Measurements from ENCODE around the gene ARID1B. TPM values are rescaled to one million over a fixed set of nuclear protein-coding genes. Genes with fewer than 3 reads are reported as not detected.

Gene ARID1B
- total RNA-seq, 1 experiment from 2014 or later, result 60.3 TPM

GRCh38 chr6:157107571-157107914, 330.4 kb downstream of the ARID1B start:
- Mint-ChIP-seq H3K36me3 (no peaks in the 10 kb centered on the region), H3K4me1 (peaks cover 3% of the 10 kb centered on the region; the same call in 1 of the 2 replicates), H3K27ac (no peak overlapping the region), H3K9me3 (no peaks in the 10 kb centered on the region), H3K27me3 (ENCODE audit: low read depth) (no peaks in the 10 kb centered on the region), H3K4me3 (no peak overlapping the region)
- ATAC-seq, result no peak
- DNase-seq (ENCODE audit: low spot score), result no peak
- ChIA-PET POLR2A (interaction anchor here (0.7 kb wide), 1 partner anchor 1337 kb away, joined by 4 read pairs; no protein-coding TSS in a partner anchor), CTCF (no interaction called here)
- TF ChIP-seq ZNF317 (CRISPR knock-in tag; IDR thresholded peaks at IDR 0.05; ENCODE audit: borderline replicate concordance, low read depth) (no peak), SMAD4 (CRISPR knock-in tag; IDR thresholded peaks at IDR 0.05) (no peak), ZNF423 (CRISPR knock-in tag; IDR thresholded peaks at IDR 0.05) (no peak), ARID4B (CRISPR knock-in tag; IDR thresholded peaks at IDR 0.05; ENCODE audit: borderline replicate concordance) (no peak), ZBTB21 (CRISPR knock-in tag; IDR thresholded peaks at IDR 0.05; ENCODE audit: borderline replicate concordance) (no peak), ZNF263 (CRISPR knock-in tag; IDR thresholded peaks at IDR 0.05; ENCODE audit: low read depth) (no peak), ZNF416 (CRISPR knock-in tag; IDR thresholded peaks at IDR 0.05) (no peak), TP53 (CRISPR knock-in tag; IDR thresholded peaks at IDR 0.05) (no peak), CREB1 (CRISPR knock-in tag; IDR thresholded peaks at IDR 0.05) (no peak), ZBTB43 (CRISPR knock-in tag; IDR thresholded peaks at IDR 0.05) (no peak), ERG (CRISPR knock-in tag; IDR thresholded peaks at IDR 0.05) (no peak), NR3C1 (CRISPR knock-in tag; conservative IDR thresholded peaks at IDR 0.05; ENCODE audit: low read depth) (no peak), ATF1 (CRISPR knock-in tag; IDR thresholded peaks at IDR 0.05) (no peak)
- TF ChIP-seq, protein P1, sequence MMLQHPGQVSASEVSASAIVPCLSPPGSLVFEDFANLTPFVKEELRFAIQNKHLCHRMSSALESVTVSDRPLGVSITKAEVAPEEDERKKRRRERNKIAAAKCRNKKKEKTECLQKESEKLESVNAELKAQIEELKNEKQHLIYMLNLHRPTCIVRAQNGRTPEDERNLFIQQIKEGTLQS (CRISPR knock-in tag; conservative IDR thresholded peaks at IDR 0.05), result no peak
- TF ChIP-seq, protein P2, sequence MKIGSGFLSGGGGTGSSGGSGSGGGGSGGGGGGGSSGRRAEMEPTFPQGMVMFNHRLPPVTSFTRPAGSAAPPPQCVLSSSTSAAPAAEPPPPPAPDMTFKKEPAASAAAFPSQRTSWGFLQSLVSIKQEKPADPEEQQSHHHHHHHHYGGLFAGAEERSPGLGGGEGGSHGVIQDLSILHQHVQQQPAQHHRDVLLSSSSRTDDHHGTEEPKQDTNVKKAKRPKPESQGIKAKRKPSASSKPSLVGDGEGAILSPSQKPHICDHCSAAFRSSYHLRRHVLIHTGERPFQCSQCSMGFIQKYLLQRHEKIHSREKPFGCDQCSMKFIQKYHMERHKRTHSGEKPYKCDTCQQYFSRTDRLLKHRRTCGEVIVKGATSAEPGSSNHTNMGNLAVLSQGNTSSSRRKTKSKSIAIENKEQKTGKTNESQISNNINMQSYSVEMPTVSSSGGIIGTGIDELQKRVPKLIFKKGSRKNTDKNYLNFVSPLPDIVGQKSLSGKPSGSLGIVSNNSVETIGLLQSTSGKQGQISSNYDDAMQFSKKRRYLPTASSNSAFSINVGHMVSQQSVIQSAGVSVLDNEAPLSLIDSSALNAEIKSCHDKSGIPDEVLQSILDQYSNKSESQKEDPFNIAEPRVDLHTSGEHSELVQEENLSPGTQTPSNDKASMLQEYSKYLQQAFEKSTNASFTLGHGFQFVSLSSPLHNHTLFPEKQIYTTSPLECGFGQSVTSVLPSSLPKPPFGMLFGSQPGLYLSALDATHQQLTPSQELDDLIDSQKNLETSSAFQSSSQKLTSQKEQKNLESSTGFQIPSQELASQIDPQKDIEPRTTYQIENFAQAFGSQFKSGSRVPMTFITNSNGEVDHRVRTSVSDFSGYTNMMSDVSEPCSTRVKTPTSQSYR (CRISPR knock-in tag; IDR thresholded peaks at IDR 0.05), result no peak
